Activated T-cell treated with anti-CD3 and anti-CD28 coated beads, Interleukin-2, amount 50 U/mL, for 72 hours (primary cell): ENCODE measurements around the gene LRRC47. TPM values are rescaled to one million over a fixed set of nuclear protein-coding genes. Genes with fewer than 3 reads are reported as not detected.
A peak's percentile ranks its signal among the peaks of the same experiment; 100 is the strongest.

ENCODE experiments used
- ATAC-seq, 2 donors: fragments of 150-1000 bp; cut with Tn5 transposase; replicated peaks in 1 of 2; 2 replicates each; pipeline ENCODE4 v1.10.0; 2021; ENCODE audit warnings: moderate library complexity in 2 of 2, mild to moderate bottlenecking in 1 of 2
- DNase-seq, 2 donors: peaks; one replicate each; pipeline ENCODE4 v3.0.0; 2021 to 2022; ENCODE audit warnings: mixed read lengths in 1 of 2
- H3K27ac Mint-ChIP-seq: one replicate; pipeline ENCODE4 v1.8.0; 2022; ENCODE audit warnings: mild to moderate bottlenecking, moderate library complexity, mixed read lengths
- H3K27me3 Mint-ChIP-seq: one replicate; pipeline ENCODE4 v1.8.0; 2022; ENCODE audit warnings: low read depth, mixed read lengths
- H3K36me3 Mint-ChIP-seq, 2 donors: one replicate each; pipeline ENCODE4 v1.8.0; 2022; ENCODE audit warnings: mixed read lengths in 2 of 2, mild to moderate bottlenecking in 1 of 2; ENCODE audit not compliant: insufficient read depth in 2 of 2
- H3K4me1 Mint-ChIP-seq: one replicate; pipeline ENCODE4 v1.8.0; 2022; ENCODE audit warnings: low read depth, mixed read lengths
- H3K4me3 Mint-ChIP-seq, 2 donors: one replicate each; pipeline ENCODE4 v1.8.0; 2022; ENCODE audit warnings: mild to moderate bottlenecking in 2 of 2, mixed read lengths in 2 of 2, moderate library complexity in 2 of 2
- H3K9me3 Mint-ChIP-seq, 2 donors: one replicate each; pipeline ENCODE4 v1.8.0; 2022; ENCODE audit warnings: mixed read lengths in 2 of 2
- total RNA-seq, 2 donors: library from RNA; stranded (reverse); gene quantifications; one replicate each; pipeline ENCODE4 v1.2.3, GENCODE V29; 2022

The LRRC47 gene
- total RNA-seq, 2 donors from 2014 or later = 37.7 to 48.7 TPM

DNA sequence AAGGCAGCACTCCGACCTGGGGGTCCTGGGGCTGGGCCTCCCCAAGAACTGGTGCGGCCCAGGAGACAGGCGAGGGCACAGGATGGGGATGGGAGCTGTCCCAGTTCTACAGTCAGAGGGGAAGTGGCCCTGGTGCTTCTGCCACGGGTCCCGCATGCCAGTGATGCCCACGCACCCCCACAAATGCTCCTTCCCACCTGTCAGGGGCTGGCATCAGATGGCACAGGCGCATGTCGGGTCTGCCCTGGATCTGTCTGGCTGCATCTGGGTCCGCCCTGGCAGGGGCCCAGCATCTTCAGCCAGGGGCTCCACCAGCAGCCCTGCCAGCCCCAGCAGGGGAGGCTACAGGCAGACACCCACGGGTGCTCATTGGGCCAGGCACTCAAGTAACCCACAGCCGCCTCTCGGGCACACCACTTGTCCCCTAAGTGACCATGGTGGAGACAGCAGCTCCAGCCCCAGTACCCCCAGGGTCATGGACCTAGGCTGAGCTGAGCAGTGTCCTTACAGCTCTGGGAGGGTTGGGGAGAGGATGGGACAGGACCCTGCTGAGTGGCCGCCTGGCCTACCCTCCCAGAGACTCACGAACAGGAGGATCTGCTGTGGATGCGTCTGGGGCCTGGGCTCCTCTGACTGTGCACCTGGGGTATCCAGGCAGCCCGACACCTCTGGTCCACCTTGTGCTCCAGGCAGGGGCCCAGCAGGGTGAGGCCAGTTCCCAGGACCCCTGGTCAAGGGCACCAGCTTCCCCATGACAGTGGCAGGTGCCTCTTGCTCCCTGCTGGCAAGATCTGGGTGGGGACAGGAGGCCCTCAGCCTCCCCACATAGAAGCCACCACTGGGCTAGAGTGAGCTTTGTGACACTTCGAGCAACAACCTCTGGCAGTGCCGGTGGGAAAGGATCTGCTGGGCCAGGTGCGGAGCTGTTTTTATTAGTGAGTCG is 18.4 kb downstream of the LRRC47 start:
- Mint-ChIP-seq H3K4me3 (no peak overlapping the region), H3K27ac (no peak overlapping the region), H3K4me1 (no peaks in the 10 kb centered on the region), H3K36me3 (peaks cover 5 to 7% of the 10 kb centered on the region in 2 donors), H3K27me3 (no peaks in the 10 kb centered on the region), H3K9me3 (no peaks in the 10 kb centered on the region)
- ATAC-seq (no peak), DNase-seq (no peak)

DNA sequence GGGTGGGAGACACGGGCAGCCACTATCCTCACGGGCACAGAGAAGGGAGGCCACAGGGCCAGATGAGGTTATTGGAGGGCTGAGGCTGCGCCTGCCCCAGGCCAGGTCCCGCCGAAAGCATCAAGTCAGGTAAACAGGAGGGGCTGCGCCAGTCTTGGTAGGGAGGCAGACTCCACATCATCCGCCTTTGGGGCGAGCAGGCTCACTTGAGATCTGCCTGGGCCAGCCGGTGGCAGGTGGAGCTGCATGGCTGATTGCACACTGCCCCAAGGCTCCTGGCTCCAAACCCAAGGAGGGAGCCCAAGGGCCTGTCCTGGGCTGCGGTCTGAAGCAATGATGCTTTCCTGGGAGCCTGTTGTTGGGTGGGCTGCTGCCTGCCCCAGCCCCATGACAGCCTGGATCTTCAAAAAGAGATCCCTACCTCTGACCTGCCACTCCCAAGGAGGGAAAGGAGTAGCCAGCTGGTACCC is 19.2 kb downstream of the LRRC47 start:
- Mint-ChIP-seq H3K27ac (no peak overlapping the region), H3K27me3 (no peaks in the 10 kb centered on the region), H3K36me3 (peaks cover 4 to 5% of the 10 kb centered on the region in 2 donors), H3K9me3 (no peaks in the 10 kb centered on the region), H3K4me1 (no peaks in the 10 kb centered on the region), H3K4me3 (no peak overlapping the region)
- ATAC-seq = no peak
- DNase-seq = no peak

DNA sequence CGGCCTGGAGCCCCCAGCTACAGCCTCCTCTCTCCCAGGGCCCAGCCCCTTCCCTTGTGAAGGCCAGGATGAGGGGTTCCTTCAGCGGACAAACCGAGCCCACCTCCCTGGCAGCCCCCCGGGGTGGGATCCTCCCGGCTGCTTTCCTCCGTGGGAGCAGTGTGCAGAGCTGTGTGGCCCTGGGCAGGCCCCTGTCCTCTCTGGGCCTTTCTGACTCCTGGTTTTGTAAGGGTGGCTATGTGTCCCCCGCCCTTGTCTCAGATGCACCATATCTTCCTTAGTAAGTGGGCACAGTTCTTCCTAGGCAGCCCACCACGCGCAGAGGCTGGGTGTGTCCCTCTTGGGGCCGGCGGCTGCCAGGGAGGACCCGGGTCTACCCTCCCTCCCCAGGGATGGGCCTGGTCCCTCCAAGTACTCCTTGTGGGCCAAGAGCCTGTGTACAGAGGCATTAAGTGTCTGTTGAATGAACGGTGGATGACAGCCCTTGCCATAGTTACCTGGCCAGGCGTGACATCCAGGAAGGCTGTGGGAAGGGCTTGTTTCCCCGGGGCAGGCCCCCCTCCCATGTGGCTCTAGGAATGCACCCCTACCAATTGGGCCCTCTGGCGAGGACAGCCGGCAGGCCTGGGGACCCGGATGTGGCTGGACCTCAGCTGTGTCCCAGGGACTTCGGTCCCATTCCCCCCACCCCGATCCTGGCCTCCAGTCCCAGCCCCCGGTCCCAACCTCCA is 19.9 kb downstream of the LRRC47 start:
- DNase-seq = no peak
- no peaks in the 10 kb centered on the region for H3K27me3 Mint-ChIP-seq
- H3K9me3 Mint-ChIP-seq = no peaks in the 10 kb centered on the region
- ATAC-seq = no peak
- no peak overlapping the region for H3K4me3 Mint-ChIP-seq
- peaks cover 5% of the 10 kb centered on the region for H3K4me1 Mint-ChIP-seq
- peaks cover 4 to 5% of the 10 kb centered on the region in 2 donors for H3K36me3 Mint-ChIP-seq
- no peak overlapping the region for H3K27ac Mint-ChIP-seq

GRCh38 chr1:3775490-3776230 is 20.6 kb downstream of the LRRC47 start:
- no peak overlapping the region for H3K27ac Mint-ChIP-seq
- H3K4me3 Mint-ChIP-seq = no peak overlapping the region
- H3K4me1 Mint-ChIP-seq = peaks cover 10% of the 10 kb centered on the region
- DNase-seq (peak; percentile 58 to 67), ATAC-seq (peak; percentile 33 to 45)
- peaks cover 3 to 4% of the 10 kb centered on the region in 2 donors for H3K36me3 Mint-ChIP-seq
- no peaks in the 10 kb centered on the region for H3K9me3 Mint-ChIP-seq
- H3K27me3 Mint-ChIP-seq = no peaks in the 10 kb centered on the region

DNA sequence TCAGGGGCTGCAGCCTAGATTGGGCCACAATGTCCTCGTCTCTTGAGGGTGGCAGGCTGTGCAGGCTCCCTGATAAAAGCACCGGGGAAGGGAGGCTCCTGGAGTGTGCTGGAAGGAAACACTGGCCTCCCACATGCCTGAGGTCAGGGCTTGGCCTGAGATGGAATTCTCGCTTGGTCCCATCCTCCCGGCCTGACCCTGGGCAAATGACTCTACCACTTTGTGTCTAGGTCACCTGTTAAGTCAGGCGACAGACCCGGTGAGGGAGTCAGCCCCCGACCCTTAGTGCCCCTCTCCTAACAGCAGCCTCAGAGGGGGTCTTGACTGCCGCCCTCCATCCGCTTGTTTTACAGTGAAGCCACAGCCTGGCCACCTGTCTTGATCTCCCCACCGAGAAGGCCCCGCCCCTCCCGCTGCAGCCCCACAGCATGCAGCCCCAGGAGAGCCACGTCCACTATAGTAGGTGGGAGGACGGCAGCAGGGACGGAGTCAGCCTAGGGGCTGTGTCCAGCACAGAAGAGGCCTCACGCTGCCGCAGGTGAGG is 21.3 kb downstream of the LRRC47 start:
- no peak for DNase-seq
- Mint-ChIP-seq H3K27me3 (no peaks in the 10 kb centered on the region), H3K27ac (no peak overlapping the region), H3K4me3 (no peak overlapping the region), H3K4me1 (peaks cover 10% of the 10 kb centered on the region), H3K9me3 (no peaks in the 10 kb centered on the region), H3K36me3 (peaks cover 0 to 3% of the 10 kb centered on the region in 2 donors)
- no peak for ATAC-seq

GRCh38 chr1:3774276-3774945 is 21.9 kb downstream of the LRRC47 start:
- no peak overlapping the region for H3K27ac Mint-ChIP-seq
- no peak overlapping the region for H3K4me3 Mint-ChIP-seq
- ATAC-seq = no peak
- no peak for DNase-seq
- no peaks in the 10 kb centered on the region for H3K27me3 Mint-ChIP-seq
- no peaks in the 10 kb centered on the region for H3K9me3 Mint-ChIP-seq
- no peaks in the 10 kb centered on the region for H3K36me3 Mint-ChIP-seq
- H3K4me1 Mint-ChIP-seq = peaks cover 10% of the 10 kb centered on the region

GRCh38 chr1:3773572-3774275 is 22.6 kb downstream of the LRRC47 start:
- DNase-seq (no peak), ATAC-seq (no peak)
- Mint-ChIP-seq H3K27ac (no peak overlapping the region), H3K4me1 (peaks cover 10% of the 10 kb centered on the region), H3K36me3 (no peaks in the 10 kb centered on the region), H3K9me3 (no peaks in the 10 kb centered on the region), H3K27me3 (no peaks in the 10 kb centered on the region), H3K4me3 (peak overlapping the region in 1 of 2 donors; percentile 17)

DNA sequence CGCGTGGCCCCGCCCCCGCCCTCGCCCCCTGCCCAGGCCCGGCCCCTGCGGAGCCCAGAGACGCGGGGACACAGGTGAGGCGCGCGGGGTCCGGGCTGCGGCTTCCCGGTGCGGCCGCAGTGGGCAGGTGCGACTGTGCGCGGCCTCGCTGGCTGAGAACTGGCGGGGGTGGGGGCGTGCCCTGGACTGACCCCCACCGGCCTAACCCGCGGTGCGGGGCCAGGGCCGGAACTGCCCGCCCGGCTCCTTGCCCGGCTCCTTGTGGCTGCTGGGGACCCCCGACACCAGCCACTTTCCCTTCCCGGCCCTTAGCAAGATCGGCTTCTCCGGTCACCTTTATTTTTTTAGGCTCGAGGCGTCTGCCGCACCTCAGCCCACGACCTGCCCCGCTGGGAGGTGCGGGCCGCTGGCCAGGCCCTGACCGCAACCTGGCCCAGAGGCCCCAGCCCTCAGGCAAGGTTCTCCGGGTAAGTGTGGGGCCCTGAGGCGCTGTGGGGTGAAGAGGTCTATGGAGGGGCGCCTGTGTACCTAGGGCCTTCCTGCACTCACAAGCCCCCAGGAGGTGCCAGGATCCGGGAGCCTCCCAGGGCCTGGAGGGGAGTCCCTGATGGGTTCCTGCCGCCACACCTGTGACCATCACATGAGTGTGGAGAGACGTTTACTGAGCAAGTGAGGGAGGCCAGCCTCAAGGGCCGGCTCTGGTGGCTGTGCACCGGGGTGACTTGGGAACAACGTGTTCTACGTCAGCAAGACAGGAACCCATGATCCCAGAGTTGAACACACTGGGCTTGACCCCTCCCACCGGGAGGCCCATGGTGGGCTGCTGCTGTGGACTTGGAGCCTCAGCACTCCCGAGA is 23.4 kb downstream of the LRRC47 start, which contains the start of gene SMIM1:
Gene SMIM1, plus strand, starts transcription at position 35 of the 857 bp plus-strand sequence. CDS start 2,625 bp downstream, outside the sequence.
- no peaks in the 10 kb centered on the region for H3K9me3 Mint-ChIP-seq
- ATAC-seq (no peak), DNase-seq (no peak)
- H3K27me3 Mint-ChIP-seq = no peaks in the 10 kb centered on the region
- H3K4me1 Mint-ChIP-seq = peaks cover 10% of the 10 kb centered on the region
- peak within 1 kb of the TSS; percentile 82 for H3K4me3 Mint-ChIP-seq
- no peak within 1 kb of the TSS for H3K27ac Mint-ChIP-seq
- H3K36me3 Mint-ChIP-seq = no peaks in the 10 kb centered on the region

- Mint-ChIP-seq H3K4me3 (peak overlapping the region; percentile 82), H3K9me3 (no peaks in the 10 kb centered on the region), H3K27ac (no peak overlapping the region), H3K36me3 (no peaks in the 10 kb centered on the region), H3K4me1 (peaks cover 10% of the 10 kb centered on the region), H3K27me3 (no peaks in the 10 kb centered on the region)
- peak; percentile 92 to 94 for DNase-seq
- peak; percentile 85 to 86 for ATAC-seq
Observed at GRCh38 chr1:3772027-3772714, 24.1 kb downstream of the LRRC47 start.

DNA sequence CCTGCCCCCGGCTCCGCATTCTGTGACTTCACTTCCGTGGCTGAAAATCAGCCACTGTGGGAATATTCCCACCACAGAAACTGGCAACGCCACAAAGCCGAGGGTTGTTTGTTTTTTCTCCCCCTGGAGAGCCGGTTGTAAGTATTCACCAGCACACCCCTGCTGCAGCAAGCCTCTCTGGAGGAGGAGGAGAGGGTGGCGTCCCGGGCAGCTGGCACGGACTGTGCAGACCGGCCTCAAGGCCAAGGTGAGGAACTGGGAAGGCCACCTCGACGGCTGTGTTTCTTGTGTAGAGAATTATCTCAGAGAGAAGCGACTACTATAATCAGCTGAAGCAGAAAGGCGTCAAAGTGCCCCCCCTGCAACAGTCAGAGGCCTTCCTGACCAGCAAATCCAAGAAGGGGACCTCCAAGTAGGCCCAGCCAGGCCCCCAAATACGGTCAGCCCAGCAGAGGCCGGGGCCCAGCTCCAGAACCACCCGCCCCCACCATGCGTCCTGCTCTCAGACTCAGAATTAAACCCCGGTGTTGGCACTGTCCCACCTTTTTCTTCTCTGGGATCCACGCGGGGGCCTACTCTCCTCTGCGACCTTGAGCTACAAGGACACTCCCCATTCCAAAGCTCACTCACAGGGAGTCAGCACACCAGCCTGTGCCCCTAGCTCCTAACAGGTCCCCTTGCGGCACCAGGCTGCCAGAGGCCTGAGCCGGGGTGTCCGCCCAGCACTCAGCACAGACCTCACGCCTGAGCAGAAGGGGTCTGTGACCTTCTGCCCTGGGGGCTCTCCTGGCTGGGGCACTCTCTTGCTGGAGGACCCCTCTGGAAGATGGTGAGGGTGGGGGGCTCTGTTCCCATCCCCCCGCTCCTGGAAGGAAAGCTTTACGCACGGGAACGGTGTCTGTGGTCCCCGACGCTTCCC is 24.9 kb downstream of the LRRC47 start:
- peak overlapping the region; percentile 82 for H3K4me3 Mint-ChIP-seq
- no peak overlapping the region for H3K27ac Mint-ChIP-seq
- H3K36me3 Mint-ChIP-seq = no peaks in the 10 kb centered on the region
- H3K4me1 Mint-ChIP-seq = peaks cover 10% of the 10 kb centered on the region
- ATAC-seq = no peak
- peaks cover 2% of the 10 kb centered on the region for H3K27me3 Mint-ChIP-seq
- no peaks in the 10 kb centered on the region for H3K9me3 Mint-ChIP-seq
- DNase-seq = no peak
